Cardiac muscle cell (in vitro differentiated cells and primary cell): ENCODE results near the gene RNGTT. TPM values are rescaled to one million over a fixed set of nuclear protein-coding genes. Genes with fewer than 3 reads are reported as not detected.

Experiments
- DNase-seq, 2 donors: peaks; one replicate each; pipeline versions ENCODE4 v3.0.0 to v3.0.0-alpha.2; 2010 to 2017; ENCODE audit warnings: low read depth in 1 of 2, low spot score in 1 of 2
- H3K27ac ChIP-seq: fragments of 200-600 bp; sonication (generic); 2 replicates; pipeline ENCODE4 v1.5.1; 2016
- H3K27me3 ChIP-seq: fragments of 200-600 bp; sonication (generic); 2 replicates; pipeline ENCODE4 v1.6.0; 2016; ENCODE audit warnings: control low read depth
- H3K36me3 ChIP-seq: fragments of 200-600 bp; sonication (generic); 2 replicates; pipeline ENCODE4 v1.5.1; 2016; ENCODE audit warnings: control low read depth
- H3K4me1 ChIP-seq: fragments of 200-600 bp; sonication (generic); 2 replicates; pipeline ENCODE4 v1.8.1; 2017; ENCODE audit warnings: low read depth, mild to moderate bottlenecking, mixed run types
- H3K4me3 ChIP-seq: fragments of 200-600 bp; sonication (generic); 2 replicates; pipeline ENCODE4 v1.5.1; 2016; ENCODE audit warnings: mild to moderate bottlenecking
- H3K9me3 ChIP-seq: fragments of 200-600 bp; sonication (generic); 2 replicates; pipeline ENCODE4 v1.5.1; 2017; ENCODE audit warnings: low read depth, mild to moderate bottlenecking, control low read depth
- CTCF ChIP-seq: IDR thresholded peaks from 2 replicates; pipeline ENCODE4 v1.5.1; 2012; ENCODE audit warnings: low read depth, mild to moderate bottlenecking, low read length
- polyA plus RNA-seq: library from polyadenylated mRNA; unstranded; fragments of >200 nt; fragmentation: Nextera tagmentation; extraction: Ambion mirVana; gene quantifications from 2 replicates; pipeline ENCODE4 v1.2.1, GENCODE V29; 2016
- total RNA-seq: library from RNA; depleted of rRNA; stranded (reverse); fragments of >200 nt; gene quantifications from 2 replicates; pipeline ENCODE4 v1.2.3, GENCODE V29; 2016

RNGTT gene
- total and polyA plus RNA-seq, 2 experiments from 2014 or later: 10.9 to 12.5 TPM

GRCh38 chr6:88882536-88882935 is 80.9 kb downstream of the RNGTT start:
- no peaks in the 10 kb centered on the region for H3K27me3 ChIP-seq
- H3K27ac ChIP-seq: no peak overlapping the region
- H3K4me3 ChIP-seq: no peak overlapping the region
- no peaks in the 10 kb centered on the region for H3K4me1 ChIP-seq
- TF ChIP-seq CTCF: no peak
- peaks cover 4% of the 10 kb centered on the region for H3K36me3 ChIP-seq
- H3K9me3 ChIP-seq: no peaks in the 10 kb centered on the region
- no peak for DNase-seq

DNA sequence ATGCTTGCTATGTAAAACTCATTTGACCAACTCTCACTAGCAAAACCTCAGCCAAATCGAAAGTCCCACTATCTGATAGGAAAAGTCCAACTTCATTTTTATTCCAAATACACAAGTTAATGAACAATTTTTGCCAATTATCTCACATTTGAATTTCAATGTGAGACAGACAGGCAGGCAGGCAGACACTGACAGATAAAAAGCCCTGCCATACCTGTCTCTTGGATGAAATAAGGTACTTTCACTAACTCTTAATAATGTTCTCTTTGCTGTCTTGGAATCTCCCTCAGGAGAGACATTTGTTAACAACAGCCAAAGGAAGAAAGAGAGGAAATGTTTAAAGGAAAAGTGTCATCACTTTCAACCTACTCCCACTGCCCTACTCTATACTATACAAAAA is 82.0 kb downstream of the RNGTT start:
- no peak overlapping the region for H3K4me3 ChIP-seq
- TF ChIP-seq CTCF: no peak
- H3K9me3 ChIP-seq: no peaks in the 10 kb centered on the region
- DNase-seq: peak in 1 of 2 donors; percentile 24
- H3K4me1 ChIP-seq: no peaks in the 10 kb centered on the region
- H3K27me3 ChIP-seq: no peaks in the 10 kb centered on the region
- H3K27ac ChIP-seq: no peak overlapping the region
- peaks cover 4% of the 10 kb centered on the region for H3K36me3 ChIP-seq

GRCh38 chr6:88880021-88880420 is 83.4 kb downstream of the RNGTT start:
- peaks cover 4% of the 10 kb centered on the region for H3K36me3 ChIP-seq
- no peak for DNase-seq
- H3K27ac ChIP-seq: no peak overlapping the region
- no peaks in the 10 kb centered on the region for H3K9me3 ChIP-seq
- no peaks in the 10 kb centered on the region for H3K4me1 ChIP-seq
- H3K27me3 ChIP-seq: no peaks in the 10 kb centered on the region
- no peak overlapping the region for H3K4me3 ChIP-seq
- TF ChIP-seq CTCF: no peak

GRCh38 chr6:88877893-88878292 is 85.5 kb downstream of the RNGTT start:
- H3K27ac ChIP-seq: no peak overlapping the region
- H3K36me3 ChIP-seq: peaks cover 4% of the 10 kb centered on the region
- no peaks in the 10 kb centered on the region for H3K4me1 ChIP-seq
- no peaks in the 10 kb centered on the region for H3K9me3 ChIP-seq
- H3K27me3 ChIP-seq: no peaks in the 10 kb centered on the region
- no peak overlapping the region for H3K4me3 ChIP-seq
- no peak for DNase-seq
- TF ChIP-seq CTCF: no peak

DNA sequence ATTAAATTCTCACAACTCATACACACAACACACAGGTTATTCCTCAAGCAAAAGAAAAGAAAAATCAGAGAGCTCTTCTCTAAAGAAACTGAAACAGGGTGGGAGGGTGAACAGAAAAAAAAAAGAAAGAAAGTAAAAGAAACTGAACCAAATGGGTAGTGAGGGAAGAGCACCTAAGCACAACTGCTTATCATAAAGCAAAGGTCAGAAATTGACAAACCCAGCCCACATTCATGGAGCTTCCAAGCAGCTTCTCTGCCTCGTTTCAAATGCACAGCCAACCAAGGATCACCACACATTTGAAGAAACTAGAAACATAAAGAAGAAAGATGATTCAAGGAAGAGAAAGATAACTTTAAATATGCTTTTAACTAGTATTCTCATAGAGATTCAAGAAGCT is 90.5 kb downstream of the RNGTT start:
- Histone ChIP-seq H3K9me3 (no peaks in the 10 kb centered on the region), H3K36me3 (no peaks in the 10 kb centered on the region), H3K4me1 (no peaks in the 10 kb centered on the region), H3K4me3 (no peak overlapping the region), H3K27me3 (no peaks in the 10 kb centered on the region), H3K27ac (no peak overlapping the region)
- no peak for DNase-seq
- no peak for TF ChIP-seq CTCF

DNA sequence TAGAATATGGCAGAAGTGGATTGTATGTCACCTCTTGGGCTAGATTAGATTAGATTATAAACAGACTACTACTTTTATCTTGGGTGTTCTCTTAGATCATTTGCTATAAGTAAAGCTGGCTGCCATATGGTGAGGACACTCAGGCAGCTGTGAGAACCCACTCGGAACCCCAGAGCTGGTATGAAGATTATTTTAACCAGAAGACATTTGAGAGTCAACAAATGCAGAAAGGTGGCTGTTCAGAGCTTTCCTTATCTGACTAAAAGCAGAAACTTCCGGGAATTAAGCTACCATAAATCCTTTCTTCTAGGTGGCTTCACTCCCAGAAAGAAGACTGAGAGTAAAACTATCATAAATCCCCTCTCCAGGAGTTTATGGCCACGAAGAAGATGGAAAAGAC is 91.9 kb downstream of the RNGTT start:
- H3K9me3 ChIP-seq: no peaks in the 10 kb centered on the region
- TF ChIP-seq CTCF: no peak
- no peak for DNase-seq
- no peak overlapping the region for H3K27ac ChIP-seq
- no peaks in the 10 kb centered on the region for H3K27me3 ChIP-seq
- no peaks in the 10 kb centered on the region for H3K36me3 ChIP-seq
- H3K4me1 ChIP-seq: no peaks in the 10 kb centered on the region
- H3K4me3 ChIP-seq: no peak overlapping the region
